Measurements from ENCODE around the gene RSL1D1.
"Not testable (repeated sequence)": the region's sequence is repeated elsewhere in the genome, so short reads cannot be mapped to it uniquely, and the experiment has no call there.

RSL1D1 gene

GRCh38 chr16:11843206-11843605, 8.1 kb downstream of the RSL1D1 start:
- DNase-seq: no peak

- no peak for DNase-seq
Measured at GRCh38 chr16:11841026-11841425, 10.3 kb downstream of the RSL1D1 start.

- no peak for DNase-seq
Measured at GRCh38 chr16:11836650-11837244, 14.6 kb downstream of the RSL1D1 start.

GRCh38 chr16:11835891-11836649, 15.3 kb downstream of the RSL1D1 start:
- DNase-seq: no peak

- no peak for DNase-seq
Measured at GRCh38 chr16:11835309-11835708, 16.0 kb downstream of the RSL1D1 start.

GRCh38 chr16:11833951-11834695, 17.2 kb downstream of the RSL1D1 start:
- no peak for DNase-seq

- no peak for DNase-seq
Measured at GRCh38 chr16:11828696-11829095, 22.6 kb downstream of the RSL1D1 start.

GRCh38 chr16:11825520-11826165, 25.7 kb downstream of the RSL1D1 start:
- not testable (repeated sequence) for DNase-seq

- no peak for DNase-seq
Measured at GRCh38 chr16:11824362-11824761, 27.0 kb downstream of the RSL1D1 start.

GRCh38 chr16:11823645-11824044, 27.7 kb downstream of the RSL1D1 start:
- DNase-seq: not testable (repeated sequence)

- no peak for DNase-seq
Measured at GRCh38 chr16:11819798-11820197, 31.5 kb downstream of the RSL1D1 start.

GRCh38 chr16:11818970-11819369, 32.4 kb downstream of the RSL1D1 start:
- DNase-seq: not testable (repeated sequence)

- no peak for DNase-seq
Measured at GRCh38 chr16:11816123-11816522, 35.2 kb downstream of the RSL1D1 start.

- DNase-seq: not testable (repeated sequence)
Measured at GRCh38 chr16:11814800-11815199, 36.5 kb downstream of the RSL1D1 start.

GRCh38 chr16:11806721-11807120, 44.6 kb downstream of the RSL1D1 start:
- DNase-seq: no peak

GRCh38 chr16:11805556-11805955, 45.8 kb downstream of the RSL1D1 start:
- DNase-seq: no peak

- no peak for DNase-seq
Measured at GRCh38 chr16:11801481-11802021, 49.8 kb downstream of the RSL1D1 start.

- no peak for DNase-seq
Measured at GRCh38 chr16:11800382-11800718, 51.0 kb downstream of the RSL1D1 start.

GRCh38 chr16:11799509-11800381, 51.6 kb downstream of the RSL1D1 start:
- peak in 1 of 2 experiments; percentile 16 for DNase-seq

- no peak for DNase-seq
Measured at GRCh38 chr16:11799017-11799381, 52.3 kb downstream of the RSL1D1 start.

- no peak for DNase-seq
Measured at GRCh38 chr16:11797957-11798299, 53.4 kb downstream of the RSL1D1 start.
